A549 (cell line): ENCODE data around the gene PIEZO2. TPM values are rescaled to one million over a fixed set of nuclear protein-coding genes. Genes with fewer than 3 reads are reported as not detected.

Experiments
- ATAC-seq, 2 experiments: fragments of 200-7000 bp in 1 of 2; fragments of >200 bp in 1 of 2; cut with Nextera tagmentation in 1 of 2; cut with Tn5 transposase in 1 of 2; 3 replicates each; pipeline versions ENCODE4 v1.8.0 to v1.9.1; 2018 to 2020; ENCODE audit warnings: mild to moderate bottlenecking in 1 of 2, moderate library complexity in 1 of 2
- CTCF ChIA-PET: fragments of 300-600 bp; sonication (Branson Sonifier 250); formaldehyde crosslinking; extraction: SDS; loops from one replicate; lab custom pipeline; 2021; ENCODE audit warnings: antibody characterized with exemption, inconsistent platforms; lab: Yijun Ruan, JAX
- POLR2A ChIA-PET: fragments of 350-600 bp; formaldehyde crosslinking; extraction: SDS; loops from one replicate; lab custom pipeline; 2021; ENCODE audit warnings: antibody characterized with exemption, inconsistent platforms; lab: Yijun Ruan, JAX
- DNase-seq, 2 experiments: peaks; one replicate each; pipeline versions ENCODE4 v3.0.0 to v3.0.0-alpha.2; 2011 to 2016; ENCODE audit warnings: low read depth in 1 of 2, low spot score in 1 of 2
- FAIRE-seq: peaks from 2 replicates; lab custom pipeline; 2011; peaks lifted over from hg19 to GRCh38; lab: Jason Lieb, UNC
- H3K27ac ChIP-seq, 2 experiments: fragments of >200 bp; sonication (Bioruptor Twin); formaldehyde crosslinking; 3 replicates each; pipeline ENCODE4 v1.5.1; 2016 to 2017
- H3K4me1 ChIP-seq: fragments of >200 bp; sonication (Bioruptor Twin); formaldehyde crosslinking; 3 replicates; pipeline ENCODE4 v1.6.1; 2016
- H3K4me2 ChIP-seq: fragments of >200 bp; sonication (Bioruptor Twin); formaldehyde crosslinking; 3 replicates; pipeline ENCODE4 v1.6.1; 2016
- H3K4me3 ChIP-seq: fragments of >200 bp; sonication (Bioruptor Twin); formaldehyde crosslinking; 3 replicates; pipeline ENCODE4 v1.5.1; 2016
- H3K9me3 ChIP-seq: fragments of >200 bp; sonication (Bioruptor Twin); formaldehyde crosslinking; 3 replicates; pipeline ENCODE4 v1.6.1; 2016
- BCL3 ChIP-seq: fragments of >200 bp; sonication (Bioruptor Twin); formaldehyde crosslinking; IDR thresholded peaks from 3 replicates; pipeline ENCODE4 v1.6.1; 2016
- BHLHE40 ChIP-seq: IDR thresholded peaks from 2 replicates; pipeline ENCODE4 v1.6.1; 2012; ENCODE audit warnings: low read depth, low read length, inconsistent platforms
- CBX2 ChIP-seq: fragments of 200-600 bp; sonication (generic); IDR thresholded peaks from 2 replicates; pipeline ENCODE4 v1.6.1; 2016; ENCODE audit warnings: low read depth, mild to moderate bottlenecking, borderline replicate concordance
- CBX8 ChIP-seq: fragments of 200-600 bp; sonication (generic); IDR thresholded peaks from 2 replicates; pipeline ENCODE4 v1.6.1; 2016
- EHMT2 ChIP-seq: fragments of 200-600 bp; sonication (generic); IDR thresholded peaks from 2 replicates; pipeline ENCODE4 v1.6.1; 2016; ENCODE audit warnings: antibody characterized with exemption, low read depth, mild to moderate bottlenecking, moderate library complexity
- ELK1 ChIP-seq: fragments of 150-350 bp; IDR thresholded peaks from 2 replicates; pipeline ENCODE4 v1.6.1; 2014; ENCODE audit warnings: low read depth, mild to moderate bottlenecking, low read length
- FOSB ChIP-seq: fragments of 250-450 bp; sonication (Bioruptor Pico); IDR thresholded peaks from 2 replicates; pipeline ENCODE4 v1.5.0; 2020; ENCODE audit warnings: mild to moderate bottlenecking, moderate library complexity
- FOXS1 ChIP-seq: fragments of 250-450 bp; sonication (Bioruptor Pico); IDR thresholded peaks from 2 replicates; pipeline ENCODE4 v1.5.0; 2020; ENCODE audit warnings: mild to moderate bottlenecking, moderate library complexity
- GATA3 ChIP-seq: IDR thresholded peaks from 2 replicates; pipeline ENCODE4 v1.6.1; 2012; ENCODE audit warnings: borderline replicate concordance
- HDAC2 ChIP-seq: fragments of 200-600 bp; sonication (generic); IDR thresholded peaks from 2 replicates; pipeline ENCODE4 v1.6.1; 2016
- HES2 ChIP-seq: fragments of >200 bp; sonication (Bioruptor Twin); formaldehyde crosslinking; IDR thresholded peaks from 2 replicates; pipeline ENCODE4 v1.6.1; 2016
- HEYL ChIP-seq: fragments of 250-450 bp; sonication (Bioruptor Pico); IDR thresholded peaks from 2 replicates; pipeline ENCODE4 v1.8.0; 2021; ENCODE audit warnings: mild to moderate bottlenecking, moderate library complexity
- HOXB13 ChIP-seq: fragments of 250-450 bp; sonication (Bioruptor Pico); IDR thresholded peaks from 2 replicates; pipeline ENCODE4 v1.5.0; 2020; ENCODE audit warnings: low read depth, mild to moderate bottlenecking, moderate library complexity
- JUN ChIP-seq, 2 experiments: fragments of >200 bp; sonication (Bioruptor Twin); formaldehyde crosslinking; IDR thresholded peaks; 2 replicates in 1 of 2; 3 replicates in 1 of 2; pipeline ENCODE4 v1.6.1; 2016 to 2017
- JUNB ChIP-seq: fragments of >200 bp; sonication (Bioruptor Twin); formaldehyde crosslinking; IDR thresholded peaks from 2 replicates; pipeline ENCODE4 v1.6.1; 2016
- KDM5A ChIP-seq: fragments of 200-600 bp; sonication (generic); IDR thresholded peaks from 2 replicates; pipeline ENCODE4 v1.6.1; 2016; ENCODE audit warnings: antibody characterized with exemption, mild to moderate bottlenecking
- MYC ChIP-seq: IDR thresholded peaks from 2 replicates; pipeline ENCODE4 v1.6.1; 2012; ENCODE audit warnings: mild to moderate bottlenecking, inconsistent platforms, low read length, improper control_type of control experiment, borderline replicate concordance
- NFE2L2 ChIP-seq: fragments of 150-350 bp; conservative IDR thresholded peaks from 2 replicates; pipeline ENCODE4 v1.6.1; 2014; ENCODE audit warnings: low read length
- NPAS2 ChIP-seq: fragments of 250-450 bp; sonication (Bioruptor Pico); IDR thresholded peaks from 2 replicates; pipeline ENCODE4 v1.8.0; 2022; ENCODE audit warnings: mild to moderate bottlenecking, moderate library complexity, borderline replicate concordance
- PBX3 ChIP-seq: IDR thresholded peaks from 2 replicates; pipeline ENCODE4 v1.6.1; 2012
- PHF8 ChIP-seq: fragments of 200-600 bp; sonication (generic); IDR thresholded peaks from 2 replicates; pipeline ENCODE4 v1.6.1; 2016; ENCODE audit warnings: low read depth, mild to moderate bottlenecking, antibody characterized with exemption, moderate library complexity, borderline replicate concordance
- RAD21 ChIP-seq, 2 experiments: fragments of >200 bp in 1 of 2; sonication (Bioruptor Twin) in 1 of 2; formaldehyde crosslinking in 1 of 2; IDR thresholded peaks in 1 of 2; conservative IDR thresholded peaks in 1 of 2; 2 replicates in 1 of 2; 3 replicates in 1 of 2; pipeline ENCODE4 v1.6.1; 2012 to 2018; ENCODE audit warnings: inconsistent platforms in 1 of 2
- RARB ChIP-seq: fragments of 250-450 bp; sonication (Bioruptor Pico); IDR thresholded peaks from 2 replicates; pipeline ENCODE4 v1.8.0; 2021; ENCODE audit warnings: mild to moderate bottlenecking, moderate library complexity
- RCOR1 ChIP-seq: fragments of 150-350 bp; IDR thresholded peaks from 2 replicates; pipeline ENCODE4 v1.6.1; 2014; ENCODE audit warnings: antibody characterized with exemption, low read length, low read depth
- RNF2 ChIP-seq: fragments of 200-600 bp; sonication (generic); IDR thresholded peaks from 2 replicates; pipeline ENCODE4 v1.6.1; 2016; ENCODE audit warnings: low read depth, mild to moderate bottlenecking, antibody characterized with exemption, moderate library complexity, borderline replicate concordance
- SREBF2 ChIP-seq: fragments of 450-650 bp; IDR thresholded peaks from 2 replicates; pipeline ENCODE4 v1.6.1; 2014; ENCODE audit warnings: mild to moderate bottlenecking, moderate library complexity
- TFCP2L1 ChIP-seq: fragments of 250-450 bp; sonication (Bioruptor Pico); IDR thresholded peaks from 2 replicates; pipeline ENCODE4 v1.5.0; 2021; ENCODE audit warnings: mild to moderate bottlenecking
- ZC3H11A ChIP-seq: fragments of 450-650 bp; IDR thresholded peaks from 2 replicates; pipeline ENCODE4 v1.6.1; 2014; ENCODE audit warnings: antibody characterized with exemption, mild to moderate bottlenecking
- ZFP36 ChIP-seq: fragments of 450-650 bp; IDR thresholded peaks from 2 replicates; pipeline ENCODE4 v1.6.1; 2014; ENCODE audit warnings: borderline replicate concordance; ENCODE audit not compliant: partially characterized antibody
- ZNF302 ChIP-seq: fragments of 250-450 bp; sonication (Bioruptor Pico); IDR thresholded peaks from 2 replicates; pipeline ENCODE4 v1.9.0; 2021; ENCODE audit warnings: inconsistent platforms, mild to moderate bottlenecking, moderate library complexity
- WGBS: methylation state at CpG from one replicate; pipeline ENCODE4 v1.1.6; 2017; ENCODE audit errors: missing lambda C conversion rate; 5-methylcytosine and 5-hydroxymethylcytosine counted together
- polyA plus RNA-seq, 4 experiments: library from polyadenylated mRNA; depleted of rRNA in 3 of 4; stranded (reverse); fragments of >200 nt; fragmentation: RNase III in 1 of 4; extraction: RNeasy Plus Mini Kit Qiagen cat#74134 plus additional on column Dnase treatment in 1 of 4; gene quantifications; 2 replicates in 3 of 4; 3 replicates in 1 of 4; pipeline ENCODE4 v1.2.3, GENCODE V29; 2011 to 2017

The PIEZO2 gene
- polyA plus RNA-seq, 2 of the 4 experiments (the other 2 are of a cell fraction), result 0.80 to 1.6 TPM

GRCh38 chr18:10890022-10890421, 259.3 kb downstream of the PIEZO2 start:
- peaks cover 4% of the 10 kb centered on the region; the same call in 1 of the 3 replicates for H3K4me1 ChIP-seq
- DNase-seq (no peak), FAIRE-seq (no peak)
- no peak for TF ChIP-seq JUNB
- no peak for TF ChIP-seq BCL3
- TF ChIP-seq ELK1, result no peak
- no peak for TF ChIP-seq FOXS1 (CRISPR knock-in tag)
- TF ChIP-seq MYC, result no peak
- TF ChIP-seq PHF8, result no peak
- no peak for TF ChIP-seq NPAS2
- no peak for TF ChIP-seq ZC3H11A
- TF ChIP-seq HDAC2, result no peak
- TF ChIP-seq ZNF302 (CRISPR knock-in tag), result no peak
- TF ChIP-seq RARB, result no peak
- no peak for TF ChIP-seq HEYL (CRISPR knock-in tag)
- TF ChIP-seq SREBF2, result no peak
- no peak for TF ChIP-seq RCOR1
- TF ChIP-seq CBX8, result no peak
- TF ChIP-seq EHMT2, result no peak
- TF ChIP-seq KDM5A, result no peak
- no peak for TF ChIP-seq HOXB13 (CRISPR knock-in tag)
- no peak for TF ChIP-seq BHLHE40
- TF ChIP-seq FOSB (CRISPR knock-in tag), result no peak
- TF ChIP-seq, all 56 proteins: peak for 0
- no peaks in the 10 kb centered on the region for H3K9me3 ChIP-seq
- ChIA-PET CTCF (interaction anchor here (0.8 kb wide), 1 partner anchor 10 kb away, joined by 3 read pairs; no protein-coding TSS in a partner anchor), POLR2A (no interaction called here)
- WGBS, result 6% methylated on average over 1 of the region's 1 CpG
- H3K4me3 ChIP-seq, result no peak overlapping the region
- no peak overlapping the region for H3K4me2 ChIP-seq
- H3K27ac ChIP-seq, result no peak overlapping the region
- no peak for ATAC-seq

GRCh38 chr18:10878703-10879102, 270.7 kb downstream of the PIEZO2 start:
- no peak for ATAC-seq
- no peaks in the 10 kb centered on the region for H3K9me3 ChIP-seq
- TF ChIP-seq PHF8 (no peak), PBX3 (no peak), EHMT2 (no peak), CBX2 (no peak)
- TF ChIP-seq, all 56 proteins: peak for 0
- DNase-seq (no peak), FAIRE-seq (no peak)
- H3K4me1 ChIP-seq, result no peaks in the 10 kb centered on the region
- no peak overlapping the region for H3K27ac ChIP-seq
- WGBS, result 7% methylated on average over 1 of the region's 1 CpG
- CTCF ChIA-PET, result no interaction called here
- POLR2A ChIA-PET, result no interaction called here
- no peak overlapping the region for H3K4me2 ChIP-seq
- H3K4me3 ChIP-seq, result no peak overlapping the region

- H3K27ac ChIP-seq, result no peak overlapping the region
- DNase-seq, result no peak
- no peak overlapping the region for H3K4me3 ChIP-seq
- no peak for FAIRE-seq
- ChIA-PET CTCF (no interaction called here), POLR2A (no interaction called here)
- H3K4me2 ChIP-seq, result no peak overlapping the region
- WGBS, result 28% methylated on average over 3 of the region's 3 CpGs
- TF ChIP-seq KDM5A (no peak), HOXB13 (CRISPR knock-in tag) (no peak), HES2 (no peak), GATA3 (no peak), RNF2 (no peak), ZFP36 (no peak), BCL3 (no peak), ZC3H11A (no peak), RAD21 (conservative IDR thresholded peaks at IDR 0.05 in 1 of 2, IDR thresholded peaks at IDR 0.05 in 1 of 2) (no peak), JUN (IDR thresholded peaks at IDR 0.05) (no peak), FOSB (CRISPR knock-in tag) (no peak), NFE2L2 (no peak), CBX2 (no peak), TFCP2L1 (CRISPR knock-in tag) (no peak)
- no peaks in the 10 kb centered on the region for H3K9me3 ChIP-seq
- no peaks in the 10 kb centered on the region for H3K4me1 ChIP-seq
- no peak for ATAC-seq
These were observed 271.4 kb downstream of the PIEZO2 start for GRCh38 chr18:10877987-10878386.
